HG02759 (cell line): ENCODE measurements around the gene ANTXR1.

Experiments
- ATAC-seq: cut with Tn5 transposase; IDR thresholded peaks from one replicate; pipeline ENCODE4 v1.9.1; 2021; ENCODE audit warnings: mild to moderate bottlenecking, moderate library complexity; ENCODE audit not compliant: unreplicated experiment

ANTXR1 gene

DNA sequence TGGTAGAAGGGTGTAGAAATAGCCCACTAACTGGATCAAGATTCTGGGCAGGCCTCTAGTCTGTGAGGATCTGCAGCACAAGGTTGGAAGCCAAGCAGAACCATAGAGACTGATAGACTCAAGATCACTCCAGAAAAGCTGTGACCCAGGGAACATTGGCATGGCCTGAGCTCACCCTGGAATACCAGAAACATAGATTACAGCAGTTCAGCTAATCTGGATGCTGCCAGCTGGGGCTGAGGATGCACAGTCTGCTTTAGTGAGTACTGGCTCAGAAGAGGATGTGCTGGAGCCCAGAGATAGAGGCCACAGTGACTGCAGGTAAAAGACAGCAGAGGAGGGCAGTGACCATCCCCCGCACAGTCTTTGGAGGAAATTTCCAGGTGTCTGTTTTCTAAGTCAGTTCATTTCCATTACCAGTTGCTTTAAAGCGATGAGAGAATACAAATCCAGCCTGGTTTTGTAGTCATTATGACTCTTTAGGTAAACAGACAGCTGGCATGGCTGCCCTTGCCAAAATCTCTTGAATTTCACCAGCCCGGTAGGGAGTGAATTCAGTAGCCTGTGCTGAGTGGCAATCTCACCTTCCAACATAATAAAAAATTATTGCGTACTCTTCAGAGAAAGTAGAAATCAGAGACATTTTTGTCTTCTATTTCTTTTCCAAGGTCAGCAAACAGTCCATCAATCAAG, 119.2 kb downstream of the ANTXR1 start:
- ATAC-seq, result no peak

DNA sequence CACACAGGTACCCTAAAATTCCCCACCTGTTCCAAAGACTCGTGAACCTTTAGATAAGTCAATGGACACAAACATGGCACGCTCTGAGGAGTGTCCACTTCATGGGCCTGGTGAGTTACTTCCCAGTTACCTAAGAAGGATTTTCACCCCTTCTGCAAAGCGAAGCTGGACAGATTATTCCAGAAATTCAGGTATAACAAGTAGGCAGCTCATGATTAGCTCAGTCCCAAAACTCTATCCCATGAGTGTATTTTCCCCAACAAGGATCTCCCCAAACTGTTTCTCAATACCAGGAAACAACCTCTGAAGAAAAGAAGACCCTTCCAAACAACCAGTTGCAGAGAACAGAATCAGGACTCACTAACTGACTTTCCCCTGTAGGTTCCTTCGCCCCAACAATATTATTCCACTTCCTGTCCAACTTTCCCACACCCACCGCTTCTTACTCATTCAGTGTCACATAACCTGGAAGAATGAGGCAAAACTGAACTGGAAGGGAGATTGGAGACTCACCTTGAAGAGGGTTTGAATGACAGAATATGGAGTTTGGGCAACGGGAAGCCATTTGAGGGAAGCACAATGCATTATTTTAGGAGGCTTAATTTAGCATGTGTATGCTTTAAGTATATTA, 120.1 kb downstream of the ANTXR1 start:
- ATAC-seq, result no peak

DNA sequence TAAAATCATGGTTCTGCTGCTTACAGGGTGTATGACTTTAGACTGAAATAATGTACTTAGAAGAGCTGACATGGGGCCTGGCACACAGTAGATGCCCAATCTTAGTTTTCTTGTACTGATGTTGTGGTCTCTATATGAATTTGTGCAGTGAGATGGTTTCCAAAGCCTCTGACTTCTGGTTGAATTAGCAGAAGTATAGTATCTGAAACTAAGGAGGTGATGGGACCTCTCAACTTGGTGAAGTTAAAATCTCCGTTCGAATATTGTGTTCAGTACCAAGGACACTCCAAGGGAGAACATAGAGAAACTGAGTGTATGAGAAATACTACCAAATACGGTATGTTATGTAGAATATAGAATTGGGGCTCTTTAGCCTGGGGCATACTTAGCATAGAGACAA, 120.9 kb downstream of the ANTXR1 start:
- no peak for ATAC-seq

DNA sequence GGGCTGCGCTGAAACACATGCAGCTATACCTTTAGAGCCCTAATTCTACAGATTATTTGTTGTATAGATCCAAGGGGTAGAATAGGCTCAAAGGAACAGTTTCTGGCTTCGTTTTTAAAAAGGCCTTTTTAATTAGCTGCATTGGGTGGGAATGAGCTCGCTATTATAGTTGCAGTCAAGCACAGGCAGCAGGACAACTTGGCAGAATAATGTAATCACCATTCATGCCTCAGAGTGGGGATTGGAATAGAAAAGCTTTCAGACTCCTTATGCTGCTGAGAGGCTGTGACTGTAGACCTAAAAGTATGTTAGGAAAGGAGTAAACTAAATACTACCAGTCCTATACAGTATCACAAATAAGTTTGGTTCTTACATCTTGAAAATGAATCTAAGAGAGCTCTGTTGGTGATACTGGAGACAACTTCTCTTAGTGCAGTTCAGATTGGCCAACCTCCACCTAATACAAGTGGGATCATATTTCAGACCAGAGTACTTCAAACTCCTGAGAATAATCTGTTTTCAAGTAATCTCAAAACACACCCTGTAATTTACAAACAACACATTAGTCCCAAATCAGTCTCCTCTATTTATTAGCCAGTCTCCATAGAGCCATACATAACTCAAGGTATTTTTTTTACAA, 121.4 kb downstream of the ANTXR1 start:
- no peak for ATAC-seq

DNA sequence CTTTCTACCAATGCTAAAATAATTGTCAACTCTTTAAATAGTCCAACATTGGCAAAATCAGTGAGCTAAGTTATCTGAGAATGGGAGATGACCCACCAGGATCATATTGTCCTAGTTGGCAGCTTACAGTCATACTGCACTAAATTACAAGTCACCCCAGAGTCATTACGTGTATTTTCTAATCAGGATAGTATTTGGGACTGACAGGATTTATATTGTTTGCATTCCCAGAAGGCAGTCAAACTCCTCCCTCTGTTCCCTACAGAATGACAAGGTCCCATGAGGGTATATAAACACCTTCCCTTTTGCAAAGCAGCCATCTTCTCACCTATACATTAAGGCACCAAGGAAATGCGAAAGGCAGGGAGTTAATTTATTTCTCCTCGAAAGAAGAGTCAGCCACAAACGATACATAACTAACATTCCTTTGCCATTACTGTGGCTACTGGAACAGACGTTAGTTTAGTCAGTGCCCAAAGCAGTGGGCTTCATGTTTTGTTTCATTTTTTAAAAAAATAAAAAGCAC, 125.3 kb downstream of the ANTXR1 start:
- no peak for ATAC-seq

DNA sequence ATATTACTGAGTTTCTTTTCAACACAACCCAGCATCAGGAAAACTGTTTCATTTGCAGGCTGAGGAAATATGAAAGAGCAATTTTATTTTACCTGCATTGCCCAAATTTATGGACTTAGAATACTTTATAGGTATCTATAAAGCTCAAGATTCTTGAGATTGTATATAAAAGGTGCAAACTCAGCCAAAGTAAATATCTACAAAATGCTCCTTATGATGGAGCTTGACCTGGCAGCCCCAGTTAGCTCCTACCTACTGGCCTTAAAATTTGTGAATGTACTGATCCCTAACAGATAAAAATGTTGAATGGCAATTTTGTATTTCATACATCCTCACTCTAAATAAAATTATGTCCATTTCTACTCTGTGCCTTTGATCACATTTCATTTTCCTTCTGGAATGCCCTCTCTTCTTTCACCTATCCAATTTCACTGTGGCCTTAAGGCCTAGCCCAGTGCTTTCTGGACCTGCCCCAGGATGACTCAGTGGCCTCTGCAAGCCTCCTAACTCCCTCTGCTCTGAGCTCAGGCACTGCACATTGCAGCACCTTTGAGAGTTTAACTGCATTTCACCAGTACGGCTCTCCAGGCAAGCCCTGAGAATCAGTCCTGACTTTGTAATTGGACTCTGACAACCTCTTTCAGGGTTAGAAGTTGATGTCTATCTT, 125.9 kb downstream of the ANTXR1 start:
- no peak for ATAC-seq

DNA sequence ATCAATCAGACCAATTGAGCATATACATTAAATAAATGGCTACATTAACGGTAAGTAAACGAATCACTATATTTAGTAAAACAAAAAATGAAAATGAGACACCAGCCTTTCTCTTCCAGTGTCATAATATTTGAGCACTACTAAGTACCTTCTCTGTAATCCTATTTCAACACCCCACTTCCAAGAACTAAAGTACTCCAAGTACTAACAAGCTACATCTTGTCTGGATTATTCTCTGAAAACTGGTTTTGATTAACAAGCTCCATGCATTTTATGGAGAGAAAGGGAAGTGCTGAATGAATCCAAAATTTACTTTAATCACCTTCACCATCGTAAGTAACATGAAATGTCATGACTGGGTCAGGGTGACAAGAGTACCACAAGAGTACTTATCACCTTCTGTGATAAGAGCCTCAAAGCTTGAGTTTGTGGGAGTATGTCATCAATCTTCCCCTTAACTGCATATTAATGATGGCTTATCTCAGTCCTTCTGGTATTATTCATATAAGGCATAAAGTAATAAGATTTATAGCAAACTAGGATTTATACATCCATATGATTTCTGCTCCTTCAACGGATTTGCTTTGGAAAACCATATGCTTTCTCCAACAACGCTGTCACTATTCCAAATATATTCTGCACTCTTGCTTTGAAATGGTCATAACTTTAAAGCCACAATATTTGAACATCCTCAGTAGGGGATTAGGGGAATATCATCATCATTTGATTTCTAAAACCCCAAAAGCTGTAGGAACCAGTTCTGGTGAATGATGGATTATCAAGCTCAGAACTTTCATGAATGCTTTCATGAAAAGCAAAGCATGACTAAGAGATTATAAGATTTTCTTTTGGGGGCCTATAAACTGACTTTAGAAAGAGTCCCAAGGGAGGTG, 127.0 kb downstream of the ANTXR1 start:
- ATAC-seq, result no peak

DNA sequence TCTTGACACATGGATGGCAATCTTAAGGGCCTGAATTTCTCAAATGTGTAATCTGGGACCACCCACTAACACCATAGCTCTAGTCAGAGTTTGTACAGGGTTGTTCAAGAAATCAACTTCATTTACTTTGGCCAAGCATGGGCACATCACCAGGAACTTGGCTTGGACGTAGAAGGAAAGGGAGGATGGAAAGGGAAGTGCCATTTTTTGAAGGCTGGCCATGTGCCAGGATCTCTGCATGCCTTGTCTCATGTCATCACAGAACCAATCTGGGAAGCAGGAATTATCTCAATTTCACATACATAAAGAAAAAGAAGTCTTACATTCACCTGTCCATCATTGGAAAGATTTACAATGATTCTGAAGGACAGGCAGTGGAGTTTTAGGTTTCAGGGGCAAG, 128.1 kb downstream of the ANTXR1 start:
- no peak for ATAC-seq

DNA sequence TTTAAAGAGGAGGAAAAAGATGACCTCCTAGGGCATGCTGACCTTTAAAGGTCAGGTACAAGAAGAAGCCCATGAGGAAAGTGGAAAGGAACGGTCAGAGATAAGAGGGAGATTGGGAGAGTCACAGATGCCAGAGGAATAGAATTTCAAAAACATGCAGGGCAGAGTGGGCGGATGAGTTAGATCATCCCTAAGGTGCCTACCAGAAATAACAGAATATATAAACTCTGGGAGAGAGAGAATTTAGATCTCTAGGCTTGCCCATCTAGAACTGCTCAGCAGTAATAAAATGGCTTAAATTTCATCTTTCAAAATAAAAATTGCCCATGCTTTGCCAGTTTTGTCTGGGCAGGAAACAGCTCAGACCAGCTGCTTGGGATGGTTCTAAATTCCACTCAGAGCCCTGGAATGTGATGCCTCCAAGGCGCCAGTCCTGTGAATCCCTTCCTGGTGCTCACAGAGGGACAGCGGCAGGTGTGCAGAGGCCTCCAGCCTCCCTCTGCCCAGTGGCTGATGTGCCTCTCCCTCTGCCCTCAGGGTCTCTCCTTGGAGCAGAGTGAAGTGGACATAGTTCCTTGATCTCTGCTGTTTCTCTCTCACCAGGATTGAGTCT, 130.9 kb downstream of the ANTXR1 start:
- ATAC-seq, result no peak

DNA sequence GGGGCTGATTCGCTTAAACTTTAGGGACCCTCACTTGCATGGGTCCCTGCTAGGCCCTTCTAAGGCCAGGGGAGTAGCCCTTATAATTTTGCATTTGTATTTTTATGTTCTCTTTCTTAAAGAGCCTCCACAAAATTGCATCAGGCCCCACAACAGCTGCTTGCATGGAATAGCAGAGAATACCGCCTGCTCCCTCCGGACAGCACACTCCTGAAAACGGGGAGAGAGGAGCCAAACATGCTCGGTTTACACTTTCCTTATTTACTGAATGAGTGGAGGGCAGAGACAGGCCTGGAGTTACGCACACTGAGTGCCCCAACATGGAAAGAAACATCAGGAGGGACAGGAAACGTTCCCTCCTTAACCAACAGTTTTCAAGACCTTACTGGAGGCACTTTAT, 132.2 kb downstream of the ANTXR1 start:
- no peak for ATAC-seq

DNA sequence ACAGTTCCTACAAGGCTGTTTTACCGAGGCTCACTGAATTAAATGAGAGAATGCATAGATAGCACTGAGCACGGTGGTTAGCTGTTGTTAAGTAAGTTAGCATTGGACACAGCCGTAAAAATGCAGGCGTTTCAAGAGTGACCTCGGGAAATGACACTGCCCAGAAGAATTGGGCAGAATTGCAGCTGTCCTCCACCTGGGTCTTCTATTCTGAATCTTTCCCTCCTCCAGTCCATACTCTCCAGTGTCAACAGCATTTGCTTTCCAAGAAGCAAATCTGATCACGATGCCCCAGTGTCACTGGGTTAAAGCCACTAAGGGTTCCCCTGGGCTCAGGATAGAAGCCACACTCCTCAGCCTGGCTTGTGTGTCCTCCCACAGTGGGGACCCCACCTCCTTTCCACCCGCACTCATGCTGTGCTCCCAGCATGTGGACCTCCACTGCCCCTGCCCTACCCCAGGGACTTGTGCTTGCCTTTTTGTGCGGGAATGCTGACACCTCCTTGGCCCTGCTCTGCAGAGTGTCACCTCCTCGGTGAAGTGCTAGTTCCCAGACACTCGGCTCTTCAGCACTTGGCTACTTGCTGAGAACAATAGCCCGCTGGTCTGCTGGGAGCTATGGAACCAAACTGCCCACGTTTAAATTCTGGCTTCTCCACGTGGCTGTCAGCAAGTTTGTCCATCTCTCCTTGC, 135.0 kb downstream of the ANTXR1 start:
- no peak for ATAC-seq

DNA sequence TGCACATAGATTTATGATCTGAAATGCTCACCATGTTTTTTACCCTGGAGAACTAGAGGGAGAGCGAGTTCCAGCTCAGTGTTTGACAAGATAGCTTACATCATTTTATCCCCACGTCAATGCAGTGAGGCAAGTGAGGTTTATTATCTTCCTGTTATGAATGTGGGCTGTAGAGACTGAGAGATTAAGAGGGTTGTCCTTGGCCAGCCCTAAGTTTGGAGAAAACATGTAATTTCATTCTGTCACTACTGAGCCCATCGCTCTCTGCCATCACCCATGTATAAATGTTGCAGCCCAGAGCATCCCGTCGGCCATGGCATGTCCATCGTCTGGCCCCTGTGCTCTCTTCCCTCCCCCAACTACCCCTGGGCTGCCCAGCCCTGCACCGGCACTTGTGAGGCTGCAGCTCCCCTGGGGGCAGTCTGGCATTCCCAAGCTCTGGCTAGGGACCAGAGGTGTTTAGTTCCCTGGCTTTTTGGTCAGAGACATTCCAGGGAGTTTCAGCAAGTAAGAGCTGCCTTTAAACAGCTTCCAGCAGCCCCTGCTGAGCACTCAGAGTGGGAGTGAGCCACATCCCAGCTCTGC, 136.7 kb downstream of the ANTXR1 start:
- no peak for ATAC-seq

DNA sequence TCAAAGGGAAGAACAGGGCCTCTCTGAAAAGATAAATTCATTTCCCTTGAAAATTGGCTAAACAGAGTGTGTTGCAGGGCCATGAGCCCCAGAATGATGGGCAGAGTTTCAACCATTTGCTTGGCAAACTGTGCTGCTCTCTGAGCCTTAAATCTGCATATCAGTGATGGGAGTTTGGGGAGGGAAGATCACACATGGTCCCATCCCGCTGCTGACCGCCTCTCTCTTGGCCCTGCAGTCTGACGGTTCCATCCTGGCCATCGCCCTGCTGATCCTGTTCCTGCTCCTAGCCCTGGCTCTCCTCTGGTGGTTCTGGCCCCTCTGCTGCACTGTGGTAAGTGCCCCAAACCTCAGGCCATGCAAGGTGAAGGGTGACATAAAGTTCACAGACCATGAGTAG, 139.0 kb downstream of the ANTXR1 start:
- ATAC-seq, result no peak

DNA sequence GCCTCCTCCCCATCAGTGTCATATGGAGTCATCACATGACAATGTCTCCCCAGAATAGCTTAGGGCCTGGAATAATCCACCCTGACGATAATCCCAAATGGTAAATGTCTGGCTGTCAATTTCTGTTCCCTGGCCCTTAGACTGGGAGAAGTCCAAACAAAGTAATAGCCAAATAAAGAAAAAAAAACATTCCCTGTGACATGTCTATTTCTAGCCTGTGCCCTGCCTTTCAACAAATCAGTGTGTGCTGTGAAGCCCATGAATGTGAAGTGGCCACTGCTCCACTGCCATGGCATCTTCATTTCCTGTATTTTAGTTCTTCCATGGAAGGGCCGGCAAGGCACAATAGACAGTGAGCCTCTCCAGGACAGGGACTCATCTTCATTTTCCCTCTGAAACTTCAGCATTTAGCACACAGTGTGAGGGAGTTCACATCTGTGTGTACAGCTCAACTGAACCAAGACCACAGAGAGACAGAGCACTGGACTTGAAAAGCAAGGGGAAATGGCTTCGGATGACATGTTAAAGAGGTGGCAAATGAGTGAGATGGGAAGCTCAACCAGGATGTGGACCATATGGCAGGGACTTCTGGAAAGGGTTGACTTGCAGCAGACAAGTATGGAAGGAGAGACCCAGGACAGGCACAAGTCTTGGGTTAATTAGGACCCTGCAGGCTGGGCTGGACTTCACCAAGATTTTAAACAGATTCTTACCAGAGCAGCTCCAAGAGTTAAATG, 140.0 kb downstream of the ANTXR1 start:
- ATAC-seq, result no peak

DNA sequence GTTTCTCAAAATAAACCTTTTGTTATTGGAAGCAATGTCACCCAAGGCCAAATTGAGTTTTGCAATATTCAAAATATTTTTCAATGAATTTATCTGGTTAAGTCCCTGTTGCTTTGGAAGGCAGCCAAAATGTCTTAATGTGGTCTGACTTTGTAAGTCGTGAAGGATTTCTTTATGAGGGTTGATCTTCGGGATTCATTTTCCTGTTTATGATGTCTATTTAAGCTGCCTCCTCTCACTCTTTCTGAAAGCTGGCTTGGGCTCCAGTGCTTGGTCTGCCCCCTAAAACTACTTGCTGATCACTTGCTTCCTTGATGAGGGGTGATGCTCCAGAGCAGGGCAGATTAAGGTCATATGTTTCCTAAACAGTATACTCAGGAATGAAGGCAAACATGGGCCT, 141.1 kb downstream of the ANTXR1 start:
- no peak for ATAC-seq

DNA sequence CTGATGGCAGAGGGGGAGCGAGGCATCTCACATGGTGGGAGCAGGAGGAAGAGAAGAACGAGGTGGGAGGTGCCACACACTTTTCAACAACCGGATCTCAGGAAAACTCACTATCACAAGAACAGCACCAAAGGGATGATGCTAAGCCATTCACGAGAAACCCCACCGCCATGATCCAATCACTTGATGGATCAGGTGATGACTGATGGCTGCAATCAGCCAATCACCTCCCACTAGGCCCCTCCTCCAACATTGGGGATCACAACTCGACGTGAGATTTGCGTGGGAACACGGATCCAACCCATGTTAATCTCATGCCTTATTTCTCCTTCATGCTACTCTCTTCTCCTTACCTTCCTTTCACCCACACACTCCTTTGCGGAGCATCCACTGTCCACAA, 143.6 kb downstream of the ANTXR1 start:
- no peak for ATAC-seq

DNA sequence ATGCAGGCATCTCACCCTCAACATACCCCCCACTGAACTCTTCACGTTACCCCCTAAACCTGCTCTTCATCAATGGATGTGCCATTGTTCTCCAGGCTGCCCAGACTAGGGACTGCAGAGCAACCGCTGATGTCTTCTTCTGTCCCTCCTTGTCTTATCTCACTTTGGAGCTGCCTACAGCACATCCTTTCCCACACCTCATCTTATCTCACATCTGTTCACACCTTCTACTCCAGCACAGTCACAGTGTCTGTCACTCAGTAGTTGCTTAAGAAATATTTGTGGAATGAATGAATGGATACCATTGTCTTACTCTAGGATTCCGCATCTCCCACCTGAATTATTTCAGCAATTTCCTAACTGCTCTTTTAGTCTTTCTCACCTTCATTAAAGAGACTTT, 144.5 kb downstream of the ANTXR1 start:
- no peak for ATAC-seq

DNA sequence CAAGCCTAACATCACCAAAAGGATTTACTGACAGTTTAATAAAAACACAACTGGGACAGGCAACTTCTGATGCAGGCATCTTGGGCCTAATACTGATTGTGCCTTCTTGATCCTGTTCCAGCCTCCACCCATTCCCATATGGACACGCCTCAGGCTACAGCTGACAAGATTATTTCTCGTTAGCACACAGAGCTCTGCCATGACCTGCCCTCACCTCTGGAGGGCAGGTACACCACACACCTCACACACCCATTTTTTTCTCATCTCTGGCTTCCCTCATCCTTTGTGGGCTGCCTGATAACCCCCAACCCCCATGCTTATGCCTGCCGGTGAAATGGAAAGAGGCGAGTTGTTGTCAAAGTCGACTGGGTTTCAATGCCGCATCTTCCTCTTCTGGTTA, 147.0 kb downstream of the ANTXR1 start:
- ATAC-seq, result no peak

DNA sequence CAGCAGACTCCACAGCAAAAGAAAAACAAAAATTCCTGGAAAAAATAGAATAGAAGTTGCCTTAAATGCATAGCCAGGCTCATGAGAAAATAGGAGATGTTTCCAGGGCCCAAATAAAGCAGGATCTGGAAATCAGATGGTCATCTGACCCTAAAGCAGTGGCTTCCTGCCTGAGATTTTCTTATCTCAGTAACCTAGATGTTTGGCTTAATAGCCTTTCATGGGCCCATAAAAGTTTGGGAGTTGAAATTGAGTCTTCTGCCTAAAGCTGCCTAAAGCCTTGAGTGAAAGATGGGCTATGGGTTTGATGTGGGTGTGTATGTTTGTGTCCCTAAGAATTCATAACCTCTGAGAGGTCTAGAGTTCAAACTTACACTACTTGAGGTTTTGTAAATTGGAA, 149.1 kb downstream of the ANTXR1 start:
- no peak for ATAC-seq
